Measurements from ENCODE around the gene CAPN11.

DNA sequence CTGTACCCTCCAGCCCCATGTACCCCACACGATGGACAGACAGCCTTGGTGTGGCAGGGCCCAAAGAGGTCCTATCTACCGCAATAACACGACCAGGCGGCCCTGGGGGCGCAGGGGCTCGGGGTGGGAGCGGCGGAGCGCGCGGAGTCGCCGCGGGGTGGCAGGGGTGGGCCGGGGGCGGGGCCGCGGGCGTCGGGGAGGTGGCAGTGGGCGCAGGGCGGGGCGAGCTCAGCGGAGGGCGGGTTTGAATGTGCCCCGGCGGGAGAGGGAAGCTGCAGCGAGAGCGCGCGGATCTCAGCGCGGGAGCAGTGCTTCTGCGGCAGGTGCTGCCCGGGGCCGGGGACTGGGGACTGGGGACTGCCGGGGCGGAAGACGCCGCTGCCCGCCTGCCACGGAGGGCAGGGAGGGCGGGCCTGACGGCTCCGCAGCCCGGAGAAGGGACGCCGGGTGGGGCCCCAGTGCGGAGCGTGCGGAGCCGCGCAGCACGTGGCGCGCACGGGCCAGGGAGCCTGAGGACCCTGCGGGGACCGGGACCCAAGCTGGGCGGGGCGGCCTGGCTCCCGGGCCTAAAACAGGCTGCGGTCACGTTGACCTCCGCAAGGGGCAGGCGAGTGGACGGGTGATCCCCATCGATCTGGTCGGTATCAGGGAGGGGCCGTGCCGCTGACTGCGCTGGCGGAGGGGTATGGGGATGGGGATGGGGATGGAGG lies 64.9 kb downstream of the CAPN11 start, which contains the start of gene SLC29A1:
- TF ChIP-seq, protein P1, sequence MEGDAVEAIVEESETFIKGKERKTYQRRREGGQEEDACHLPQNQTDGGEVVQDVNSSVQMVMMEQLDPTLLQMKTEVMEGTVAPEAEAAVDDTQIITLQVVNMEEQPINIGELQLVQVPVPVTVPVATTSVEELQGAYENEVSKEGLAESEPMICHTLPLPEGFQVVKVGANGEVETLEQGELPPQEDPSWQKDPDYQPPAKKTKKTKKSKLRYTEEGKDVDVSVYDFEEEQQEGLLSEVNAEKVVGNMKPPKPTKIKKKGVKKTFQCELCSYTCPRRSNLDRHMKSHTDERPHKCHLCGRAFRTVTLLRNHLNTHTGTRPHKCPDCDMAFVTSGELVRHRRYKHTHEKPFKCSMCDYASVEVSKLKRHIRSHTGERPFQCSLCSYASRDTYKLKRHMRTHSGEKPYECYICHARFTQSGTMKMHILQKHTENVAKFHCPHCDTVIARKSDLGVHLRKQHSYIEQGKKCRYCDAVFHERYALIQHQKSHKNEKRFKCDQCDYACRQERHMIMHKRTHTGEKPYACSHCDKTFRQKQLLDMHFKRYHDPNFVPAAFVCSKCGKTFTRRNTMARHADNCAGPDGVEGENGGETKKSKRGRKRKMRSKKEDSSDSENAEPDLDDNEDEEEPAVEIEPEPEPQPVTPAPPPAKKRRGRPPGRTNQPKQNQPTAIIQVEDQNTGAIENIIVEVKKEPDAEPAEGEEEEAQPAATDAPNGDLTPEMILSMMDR (conservative IDR thresholded peaks at IDR 0.05; ENCODE audit: low read depth, low read length) = no peak
- TF ChIP-seq EZH2phosphoT487 (IDR thresholded peaks at IDR 0.05; ENCODE audit: borderline replicate concordance, low read length) = no peak
